GM12874 (cell line): ENCODE results near the gene TTC19.

Source experiments
- CTCF ChIP-seq: IDR thresholded peaks from 2 replicates; pipeline ENCODE4 v1.5.1; 2011; ENCODE audit warnings: low read depth, mild to moderate bottlenecking, control low read depth, low read length, moderate library complexity; ENCODE audit not compliant: insufficient read depth

TTC19 gene

DNA sequence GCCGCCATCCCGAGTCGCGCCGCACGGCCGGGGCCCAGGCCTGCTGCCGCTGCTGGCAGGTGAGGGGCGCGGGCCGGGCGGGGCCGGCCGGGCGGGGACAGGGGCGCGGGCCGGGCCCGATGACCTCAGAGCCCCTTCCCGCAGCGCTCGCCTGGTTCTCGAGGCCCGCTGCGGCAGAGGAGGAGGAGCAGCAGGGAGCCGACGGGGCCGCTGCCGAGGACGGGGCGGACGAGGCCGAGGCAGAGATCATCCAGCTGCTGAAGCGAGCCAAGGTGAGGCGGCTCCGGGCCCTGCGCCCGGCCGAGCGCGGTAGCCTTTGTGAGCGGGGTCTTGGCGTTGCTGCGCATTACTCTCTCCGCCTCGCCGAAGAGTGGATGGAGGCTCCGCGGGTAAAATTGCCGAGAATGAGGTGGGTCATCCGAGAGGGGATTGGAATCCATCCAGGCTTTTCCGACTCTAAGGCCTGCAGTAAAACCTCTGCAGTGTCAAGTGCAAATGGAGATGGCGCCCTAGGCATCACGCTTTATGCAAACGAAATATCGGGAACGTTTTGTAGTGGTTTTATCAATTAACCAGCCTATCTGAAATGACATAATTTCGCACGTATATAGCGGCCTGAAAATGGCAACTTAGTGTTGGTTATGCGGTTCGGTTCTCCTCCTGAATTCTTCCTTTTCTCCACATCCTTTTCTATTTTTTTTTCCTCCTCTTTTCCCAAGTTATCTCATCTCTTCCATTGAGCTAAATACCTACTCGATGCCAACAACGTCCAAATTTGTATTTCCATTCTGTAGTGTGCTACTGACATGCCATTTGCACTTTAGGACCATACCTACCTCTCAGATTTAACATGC lies 577 bp downstream of the TTC19 start:
- no peak for TF ChIP-seq CTCF

DNA sequence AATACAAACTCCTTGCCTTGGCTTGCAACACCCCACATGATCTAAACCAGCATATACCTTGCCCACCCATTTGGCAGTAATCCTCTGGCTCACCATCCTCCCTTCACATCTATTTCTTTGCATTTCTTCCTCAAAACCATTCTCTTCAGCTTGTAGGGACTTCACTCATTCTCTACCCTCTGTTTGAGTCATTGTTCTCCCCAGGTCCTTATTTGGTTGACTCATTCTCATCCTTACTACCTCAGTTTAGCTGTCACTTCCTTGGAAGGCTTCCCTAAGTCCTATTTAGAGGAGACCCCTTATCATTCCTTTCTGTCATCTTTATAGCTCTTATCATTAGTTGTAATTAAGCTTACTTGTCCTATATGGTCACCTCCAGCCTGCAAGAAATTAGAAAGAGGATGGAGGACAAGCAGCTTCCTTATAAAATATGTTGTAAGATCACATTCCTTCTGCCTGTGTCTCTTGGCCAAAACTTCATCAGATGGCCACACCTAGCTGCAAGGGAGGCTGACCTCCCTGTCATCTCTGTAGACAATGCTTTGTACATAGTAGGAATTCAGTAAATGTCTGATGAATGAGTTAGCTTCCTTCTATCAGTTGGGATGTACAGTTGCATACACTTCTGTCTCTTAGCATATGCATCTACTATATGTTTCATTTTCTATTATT lies 1.7 kb downstream of the TTC19 start:
- TF ChIP-seq CTCF: no peak

GRCh38 chr17:16002708-16003260 lies 3.2 kb downstream of the TTC19 start:
- no peak for TF ChIP-seq CTCF

GRCh38 chr17:16003841-16004240 lies 4.2 kb downstream of the TTC19 start:
- TF ChIP-seq CTCF: no peak

GRCh38 chr17:16005636-16006035 lies 6.0 kb downstream of the TTC19 start:
- no peak for TF ChIP-seq CTCF

DNA sequence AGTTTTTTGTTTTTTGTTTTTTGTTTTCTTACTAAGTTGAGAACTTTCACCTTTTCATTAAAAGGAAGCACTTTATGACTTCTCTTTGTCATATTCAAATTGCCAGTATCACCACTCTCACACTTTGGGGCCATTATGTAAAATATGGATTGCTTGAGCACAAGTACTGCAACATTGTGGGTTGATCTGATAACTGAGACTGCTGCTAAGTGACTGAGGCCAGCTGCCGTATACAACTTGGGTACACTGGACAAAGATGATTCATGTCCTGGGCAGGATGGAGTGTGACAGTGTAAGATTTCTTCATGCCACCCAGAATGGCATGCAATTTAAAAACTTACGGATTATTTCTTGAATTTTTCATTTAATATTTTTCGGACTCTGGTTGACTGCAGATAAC lies 7.8 kb downstream of the TTC19 start:
- TF ChIP-seq CTCF: no peak

DNA sequence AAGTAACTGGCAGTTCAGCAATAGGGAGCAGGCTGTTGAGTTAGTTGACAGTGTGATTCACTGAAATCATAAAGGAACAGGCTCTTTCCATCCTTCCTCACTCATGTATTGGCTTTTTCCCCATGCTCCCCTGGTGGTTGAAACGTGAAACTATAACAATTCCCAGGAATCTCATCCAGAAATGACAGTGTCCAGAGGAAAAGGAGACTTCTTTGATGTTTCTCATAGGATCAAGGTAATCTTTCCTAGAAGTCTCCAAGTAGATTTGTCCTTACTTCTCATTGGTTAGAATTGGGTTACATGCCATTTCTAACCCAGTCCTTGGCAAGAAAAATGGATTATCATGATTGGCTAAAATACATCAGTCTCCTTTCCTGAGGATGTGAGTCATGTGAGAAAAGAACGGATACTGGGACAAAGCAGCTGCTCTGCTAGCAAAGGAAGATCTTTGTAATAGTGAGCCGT lies 14.4 kb downstream of the TTC19 start:
- no peak for TF ChIP-seq CTCF
